GM23248 (cell line): Measurements from ENCODE around the gene EDAR.

Source experiments
- EZH2 ChIP-seq: fragments of 200-600 bp; sonication (generic); IDR thresholded peaks from 2 replicates; pipeline ENCODE4 v1.6.1; 2018; ENCODE audit warnings: antibody characterized with exemption, mild to moderate bottlenecking; ENCODE audit not compliant: insufficient read depth, poor library complexity, severe bottlenecking
- EZH2phosphoT487 ChIP-seq: fragments of 200-600 bp; sonication (generic); IDR thresholded peaks from 2 replicates; pipeline ENCODE4 v1.6.1; 2018; ENCODE audit warnings: antibody characterized with exemption, moderate library complexity, mild to moderate bottlenecking, low read depth; ENCODE audit not compliant: insufficient read depth

DNA sequence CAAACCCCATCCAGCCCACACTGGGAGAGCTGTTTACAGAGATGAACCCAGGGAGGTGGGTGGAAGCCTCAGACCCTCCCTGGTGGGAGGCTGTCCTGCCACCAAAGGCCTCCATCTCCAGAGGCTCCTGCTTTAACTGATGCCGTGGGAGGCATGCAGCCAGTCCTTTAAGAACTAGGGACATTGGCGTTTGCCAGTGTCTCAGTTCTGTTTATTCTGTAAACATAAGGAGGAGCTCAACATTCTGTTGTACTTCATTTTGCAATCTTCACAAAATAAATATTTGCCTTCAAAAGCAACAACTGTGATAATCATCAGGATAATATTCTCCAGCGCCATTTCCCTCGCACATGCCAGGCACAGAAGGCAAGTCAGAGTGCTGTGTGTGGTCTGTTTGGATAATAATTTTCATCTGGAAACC lies 6.8 kb downstream of the EDAR start:
- TF ChIP-seq EZH2 (no peak), EZH2phosphoT487 (no peak)
